ENCODE data around the gene NLRC5. TPM values are rescaled to one million over a fixed set of nuclear protein-coding genes. Genes with fewer than 3 reads are reported as not detected.

Gene NLRC5
- total and polyA plus RNA-seq, 2 donors (not counting 3 experiments of a cell fraction or from before 2014, with no cell fraction given) = 7.4 to 26.3 TPM

GRCh38 chr16:56961851-56962281, 27.5 kb upstream of the NLRC5 start, which contains the start of gene CETP:
CETP (plus strand) TSS chr16:56961950; CDS start chr16:56961980, 30 bp downstream.
- no peak within 1 kb of the TSS for H3K9ac ChIP-seq (replicated peaks; ENCODE audit: extremely low read depth, insufficient read depth, low read length)
- CTCF ChIA-PET = interaction anchor here (1.0 to 9.3 kb wide), 4 partner anchors 10 to 84 kb away, joined by 3 to 140 read pairs (median 5); no protein-coding TSS in a partner anchor
- H3K27ac ChIP-seq (ENCODE audit: insufficient read depth, low read depth, low read length) = no peak within 1 kb of the TSS
- peaks cover 18% of the 10 kb centered on the region for H3K4me1 ChIP-seq (ENCODE audit: control insufficient read depth, extremely low read depth, insufficient read depth, low read length)
- dilution Hi-C loops (cut with MboI; ENCODE audit: extremely low pct_ligation_motif_present, low sequenced_read_pairs) (no loop called here), intact Hi-C loops (cut with micrococcal nuclease) (no loop called here)
- H2AFZ ChIP-seq (ENCODE audit: low read depth, low read length) = peak within 1 kb of the TSS; percentile 49
- no peaks in the 10 kb centered on the region for H3K79me2 ChIP-seq (ENCODE audit: control insufficient read depth, insufficient read depth, low read length)
- POLR2A ChIA-PET = no interaction called here
- TF ChIP-seq POLR2AphosphoS5 (IDR thresholded peaks at IDR 0.05; ENCODE audit: insufficient read depth, low read depth, low read length) = no peak
- no peak for TF ChIP-seq MYC (IDR thresholded peaks at IDR 0.05; ENCODE audit: low read depth, low read length)
- TF ChIP-seq FOS (IDR thresholded peaks at IDR 0.05; ENCODE audit: borderline replicate concordance, insufficient read depth, low read length) = no peak
- TF ChIP-seq JUN (IDR thresholded peaks at IDR 0.05; ENCODE audit: borderline replicate concordance, insufficient read depth, insufficient read length, low read depth) = no peak
- TF ChIP-seq POLR2A (IDR thresholded peaks at IDR 0.05; ENCODE audit: low read depth, low read length) = no peak
- no peak for TF ChIP-seq MAX (IDR thresholded peaks at IDR 0.05; ENCODE audit: insufficient read depth, insufficient read length)
- no peak within 1 kb of the TSS for H3K4me3 ChIP-seq (replicated peaks in 1 of 3; ENCODE audit: insufficient read depth in 1 of 3, low read depth in 1 of 3, low read length in 3 of 3)
- H3K36me3 ChIP-seq (ENCODE audit: control insufficient read depth in 2 of 2, extremely low read depth in 1 of 2, insufficient read depth in 2 of 2, low read length in 2 of 2) = no peaks in the 10 kb centered on the region
- no peak for DNase-seq (ENCODE audit: low read depth, low spot score)
- no peaks in the 10 kb centered on the region for H3K9me3 ChIP-seq (replicated peaks; ENCODE audit: control insufficient read depth, insufficient read depth, low read length)
- no peaks in the 10 kb centered on the region for H3K9me1 ChIP-seq (replicated peaks; ENCODE audit: control insufficient read depth, extremely low read depth, insufficient read depth, low read length)
- no peak for FAIRE-seq
- BruUV-seq (replicated peaks) = no TSS peak
- no peaks in the 10 kb centered on the region for H4K20me1 ChIP-seq (replicated peaks; ENCODE audit: control insufficient read depth, extremely low read depth, insufficient read depth, low read length)
- H3K4me2 ChIP-seq (ENCODE audit: insufficient read depth, low read length) = no peak within 1 kb of the TSS
- H3K27me3 ChIP-seq (ENCODE audit: control insufficient read depth in 2 of 2, insufficient read depth in 2 of 2, low read length in 2 of 2) = no peaks in the 10 kb centered on the region

Measured in endothelial cell of umbilical vein (primary cell).